ENCODE results near the gene IKZF4.
A peak's percentile ranks its signal among the peaks of the same experiment; 100 is the strongest.
"Not testable (repeated sequence)": the region's sequence is repeated elsewhere in the genome, so short reads cannot be mapped to it uniquely, and the experiment has no call there.

IKZF4 gene

GRCh38 chr12:55996201-55996714, 24.6 kb upstream of the IKZF4 start:
- Histone ChIP-seq H3K27me3 (no peaks in the 10 kb centered on the region), H3K4me3 (ENCODE audit: low read depth, low read length) (peak overlapping the region; percentile 64), H3K9me3 (no peaks in the 10 kb centered on the region), H3K4me1 (no peaks in the 10 kb centered on the region), H3K36me3 (peaks cover 16% of the 10 kb centered on the region)
- peak; percentile 91 for TF ChIP-seq CTCF (IDR thresholded peaks at IDR 0.05; ENCODE audit: low read depth, low read length)
- DNase-seq = peak; percentile 35

GRCh38 chr12:55996715-55997534, 23.9 kb upstream of the IKZF4 start, which contains the start of gene SUOX:
TSS of gene SUOX (plus strand) at chr12:55997276. CDS start at chr12:56002222, 4,946 bp downstream.
- TF ChIP-seq CTCF (IDR thresholded peaks at IDR 0.05; ENCODE audit: low read depth, low read length) = no peak
- peak; percentile 96 for DNase-seq
- no peaks in the 10 kb centered on the region for H3K4me1 ChIP-seq
- H3K9me3 ChIP-seq = no peaks in the 10 kb centered on the region
- no peaks in the 10 kb centered on the region for H3K27me3 ChIP-seq
- peaks cover 13% of the 10 kb centered on the region for H3K36me3 ChIP-seq
- H3K4me3 ChIP-seq (ENCODE audit: low read depth, low read length) = peak within 1 kb of the TSS; percentile 64

GRCh38 chr12:55997535-55997859, 23.3 kb upstream of the IKZF4 start:
- Histone ChIP-seq H3K9me3 (no peaks in the 10 kb centered on the region), H3K27me3 (no peaks in the 10 kb centered on the region), H3K4me1 (no peaks in the 10 kb centered on the region), H3K4me3 (ENCODE audit: low read depth, low read length) (peak overlapping the region; percentile 64), H3K36me3 (peaks cover 7% of the 10 kb centered on the region)
- no peak for TF ChIP-seq CTCF (IDR thresholded peaks at IDR 0.05; ENCODE audit: low read depth, low read length)
- DNase-seq = no peak

- H3K4me3 ChIP-seq (ENCODE audit: low read depth, low read length); DNase-seq; H3K4me1 ChIP-seq; H3K27me3 ChIP-seq; H3K36me3 ChIP-seq; H3K9me3 ChIP-seq: not testable (repeated sequence)
Observed at GRCh38 chr12:55999522-55999921, 21.3 kb upstream of the IKZF4 start.

- not testable (repeated sequence) for H3K9me3 ChIP-seq; H3K36me3 ChIP-seq; H3K27me3 ChIP-seq; H3K4me3 ChIP-seq (ENCODE audit: low read depth, low read length); DNase-seq; H3K4me1 ChIP-seq
Observed at GRCh38 chr12:55999999-56000540, 20.8 kb upstream of the IKZF4 start.

GRCh38 chr12:56001487-56002100, 19.2 kb upstream of the IKZF4 start:
- no peak overlapping the region for H3K4me3 ChIP-seq (ENCODE audit: low read depth, low read length)
- no peak for DNase-seq
- no peaks in the 10 kb centered on the region for H3K27me3 ChIP-seq
- peaks cover 5% of the 10 kb centered on the region for H3K36me3 ChIP-seq
- no peaks in the 10 kb centered on the region for H3K9me3 ChIP-seq
- H3K4me1 ChIP-seq = no peaks in the 10 kb centered on the region
- no peak for TF ChIP-seq CTCF (IDR thresholded peaks at IDR 0.05; ENCODE audit: low read depth, low read length)

GRCh38 chr12:56003376-56003775, 17.5 kb upstream of the IKZF4 start:
- H3K4me3 ChIP-seq (ENCODE audit: low read depth, low read length); H3K4me1 ChIP-seq; DNase-seq; H3K27me3 ChIP-seq; H3K36me3 ChIP-seq; H3K9me3 ChIP-seq: not testable (repeated sequence)
